ENCODE measurements around the gene SH3BP5L. TPM values are rescaled to one million over a fixed set of nuclear protein-coding genes. Genes with fewer than 3 reads are reported as not detected.
A peak's percentile ranks its signal among the peaks of the same experiment; 100 is the strongest.

SH3BP5L gene
- total and polyA plus RNA-seq, 2 of the 8 experiments (the other 6 are each of a cell fraction or from before 2014, with no cell fraction given) = 20.2 to 28.4 TPM

DNA sequence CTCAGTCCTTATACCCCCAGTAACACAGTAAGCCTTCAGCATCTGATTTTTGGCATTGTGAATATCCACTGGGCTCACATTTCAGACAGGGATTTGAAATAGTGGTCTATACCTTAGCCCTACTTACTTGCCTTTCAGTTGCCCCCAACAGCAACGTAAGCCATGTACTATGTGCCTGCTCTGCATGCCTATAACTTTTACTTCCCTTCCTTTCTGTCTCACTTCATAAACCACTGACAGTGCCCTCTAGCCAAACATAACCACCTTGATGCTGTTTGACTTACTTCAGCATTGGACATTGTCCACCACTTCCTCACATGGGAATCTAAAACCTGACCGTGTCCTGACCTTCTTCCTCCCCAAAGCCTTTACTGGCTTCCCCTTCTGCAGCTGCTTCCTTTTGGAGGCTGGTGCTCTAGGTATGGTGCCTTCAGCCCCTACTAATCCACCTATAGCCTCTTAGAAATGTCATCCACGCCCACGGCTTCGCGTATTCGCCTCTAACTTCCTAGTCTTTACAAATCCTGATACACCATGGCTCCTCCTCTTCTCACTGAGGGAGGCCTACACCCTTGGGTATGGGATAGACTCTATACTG is 8.7 kb upstream of the SH3BP5L start:
- no peak overlapping the region for H3K4me2 ChIP-seq (ENCODE audit: insufficient read depth in 1 of 2, low read depth in 2 of 2, low read length in 2 of 2)
- H3K4me1 ChIP-seq (replicated peaks in 1 of 4; ENCODE audit: control insufficient read depth in 3 of 4, insufficient read depth in 4 of 4, low read length in 3 of 4) = peaks cover 0 to 5% (median 2%) of the 10 kb centered on the region in 4 experiments; a peak in 3 of 7 replicates
- no peak overlapping the region for H4K5ac ChIP-seq (ENCODE audit: insufficient read length, low read depth, low read length)
- POLR2A ChIA-PET (ENCODE audit: partially characterized antibody) = interaction anchor here (5.5 to 7.3 kb wide), 2 partner anchors 8 to 14 kb away, joined by 47 to 69 read pairs; partner anchors contain the start of gene SH3BP5L
- no peak overlapping the region for H3K4ac ChIP-seq (replicated peaks; ENCODE audit: insufficient read length, low read depth, low read length)
- FAIRE-seq (no peak), DNase-seq (ENCODE audit: low read depth in 1 of 2, low spot score in 2 of 2) (no peak)
- H3K18ac ChIP-seq (ENCODE audit: extremely low read depth, low read length) = no peak overlapping the region
- no peak overlapping the region for H2AK5ac ChIP-seq (ENCODE audit: low read depth, low read length)
- H3K79me1 ChIP-seq (ENCODE audit: low read depth, low read length) = no peaks in the 10 kb centered on the region; the same call in 1 of the 2 replicates
- no peak overlapping the region for H3K14ac ChIP-seq (ENCODE audit: insufficient read length)
- no peak overlapping the region for H4K8ac ChIP-seq (ENCODE audit: extremely low read depth, insufficient read depth, low read length)
- H2AFZ ChIP-seq (ENCODE audit: low read length) = peak overlapping the region; percentile 61
- CTCF ChIA-PET (ENCODE audit: partially characterized antibody) = interaction anchor here (0.8 kb wide), 1 partner anchor 11 kb away, joined by 3 read pairs; no protein-coding TSS in a partner anchor
- H3K23me2 ChIP-seq (ENCODE audit: low read depth, low read length) = peaks cover 9% of the 10 kb centered on the region; the same call in 1 of the 2 replicates
- H2BK12ac ChIP-seq (ENCODE audit: low read depth, low read length) = no peak overlapping the region
- H3K36me3 ChIP-seq (ENCODE audit: control insufficient read depth in 2 of 4, insufficient read depth in 4 of 4, low read length in 3 of 4) = no peaks in the 10 kb centered on the region
- no peak overlapping the region; a peak in 1 of 7 replicates for H3K9ac ChIP-seq (replicated peaks in 1 of 4; ENCODE audit: extremely low read depth in 1 of 4, low read depth in 3 of 4, low read length in 3 of 4)
- no peak overlapping the region for H4K91ac ChIP-seq (replicated peaks; ENCODE audit: insufficient read length, low read length)
- no peak overlapping the region for H2BK5ac ChIP-seq (ENCODE audit: low read depth, low read length)
- no peak overlapping the region for H3K4me3 ChIP-seq (ENCODE audit: extremely low read depth in 1 of 4, insufficient read depth in 2 of 4, low read depth in 3 of 4, low read length in 4 of 4)
- no peaks in the 10 kb centered on the region for H3K79me2 ChIP-seq (ENCODE audit: control insufficient read depth in 1 of 2, insufficient read depth in 2 of 2, low read length in 2 of 2)
- 76% methylated on average over 7 of the region's 7 CpGs; no CpG with 5 or more reads in 1 of the 2 experiments for WGBS, 2 experiments (ENCODE audit: extremely low coverage in 1 of 2, insufficient coverage in 1 of 2, insufficient read length in 1 of 2, insufficient replicate concordance in 2 of 2, low coverage in 1 of 2, low lambda C conversion rate in 2 of 2, missing lambda C conversion rate in 1 of 2)
- H3K9me3 ChIP-seq (ENCODE audit: insufficient read depth in 2 of 2, low read depth in 1 of 2, low read length in 1 of 2) = no peaks in the 10 kb centered on the region; a peak in 1 of 4 replicates
- no peak overlapping the region for H3K56ac ChIP-seq (replicated peaks; ENCODE audit: insufficient read length, low read depth, low read length)
- peaks cover 0 to 2% (median 0%) of the 10 kb centered on the region in 4 experiments; a peak in 1 of 7 replicates for H3K27me3 ChIP-seq (replicated peaks in 1 of 4; ENCODE audit: control insufficient read depth in 3 of 4, extremely low read depth in 1 of 4, insufficient read depth in 3 of 4, low read length in 3 of 4)
- H2BK15ac ChIP-seq (ENCODE audit: low read length) = peak overlapping the region; percentile 22; the same call in 1 of the 2 replicates
- no peak overlapping the region for H2BK120ac ChIP-seq (replicated peaks; ENCODE audit: low read depth, low read length)
- no peak overlapping the region for H3K27ac ChIP-seq (ENCODE audit: low read depth, low read length)
- H3K23ac ChIP-seq (ENCODE audit: insufficient read length) = no peak overlapping the region
- no peak overlapping the region for H2BK20ac ChIP-seq (ENCODE audit: low read length)
- no peaks in the 10 kb centered on the region for H4K20me1 ChIP-seq (replicated peaks in 1 of 2; ENCODE audit: control insufficient read depth in 1 of 2, insufficient read depth in 2 of 2, low read length in 2 of 2)
- TF ChIP-seq CHD2 (IDR thresholded peaks at IDR 0.05; ENCODE audit: low read length) = no peak
- TF ChIP-seq JUND (IDR thresholded peaks at IDR 0.05; ENCODE audit: low read length) = no peak
- TF ChIP-seq YY1 (IDR thresholded peaks at IDR 0.05; ENCODE audit: low read depth, low read length) = no peak
- TF ChIP-seq RBBP5 (IDR thresholded peaks at IDR 0.05; ENCODE audit: borderline replicate concordance, low read depth, low read length) = no peak
- no peak for TF ChIP-seq EP300 (IDR thresholded peaks at IDR 0.05; ENCODE audit: borderline replicate concordance in 1 of 2, low read depth in 2 of 2, low read length in 2 of 2)
- TF ChIP-seq, protein P1, sequence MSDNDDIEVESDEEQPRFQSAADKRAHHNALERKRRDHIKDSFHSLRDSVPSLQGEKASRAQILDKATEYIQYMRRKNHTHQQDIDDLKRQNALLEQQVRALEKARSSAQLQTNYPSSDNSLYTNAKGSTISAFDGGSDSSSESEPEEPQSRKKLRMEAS (IDR thresholded peaks at IDR 0.05) = no peak
- TF ChIP-seq POLR2AphosphoS5 (IDR thresholded peaks at IDR 0.05; ENCODE audit: low read depth, low read length) = no peak
- no peak for TF ChIP-seq ZNF274 (IDR thresholded peaks at IDR 0.05; ENCODE audit: borderline replicate concordance, extremely low read depth, low read length)
- no peak for TF ChIP-seq ASH2L (IDR thresholded peaks at IDR 0.05; ENCODE audit: low read length)
- TF ChIP-seq NRF1 (IDR thresholded peaks at IDR 0.05; ENCODE audit: low read depth, low read length) = no peak
- TF ChIP-seq SAP30 (IDR thresholded peaks at IDR 0.05; ENCODE audit: insufficient read depth, insufficient replicate concordance, low read length) = no peak
- no peak for TF ChIP-seq TAF7 (optimal IDR thresholded peaks at IDR 0.05; ENCODE audit: borderline replicate concordance, low read depth, low read length)
- no peak for TF ChIP-seq SUZ12 (IDR thresholded peaks at IDR 0.05; ENCODE audit: low read length)

Measured in H1 (cell line).